Skin epidermis (tissue), 12 donors: Measurements from ENCODE around the gene MED22.

Experiments used
- H3K27ac ChIP-seq, 21 experiments: fragments of 200-600 bp; sonication (generic) in 11 of 21; one replicate each; pipeline ENCODE4 v1.5.0; 2020; ENCODE audit warnings: mild to moderate bottlenecking in 3 of 21, inconsistent platforms in 2 of 21, moderate library complexity in 2 of 21
- H3K4me3 ChIP-seq, 7 experiments: fragments of 200-600 bp; sonication (generic) in 2 of 7; one replicate each; pipeline ENCODE4 v1.5.0; 2020; ENCODE audit warnings: inconsistent platforms in 2 of 7, mild to moderate bottlenecking in 2 of 7, moderate library complexity in 1 of 7

The MED22 gene

DNA sequence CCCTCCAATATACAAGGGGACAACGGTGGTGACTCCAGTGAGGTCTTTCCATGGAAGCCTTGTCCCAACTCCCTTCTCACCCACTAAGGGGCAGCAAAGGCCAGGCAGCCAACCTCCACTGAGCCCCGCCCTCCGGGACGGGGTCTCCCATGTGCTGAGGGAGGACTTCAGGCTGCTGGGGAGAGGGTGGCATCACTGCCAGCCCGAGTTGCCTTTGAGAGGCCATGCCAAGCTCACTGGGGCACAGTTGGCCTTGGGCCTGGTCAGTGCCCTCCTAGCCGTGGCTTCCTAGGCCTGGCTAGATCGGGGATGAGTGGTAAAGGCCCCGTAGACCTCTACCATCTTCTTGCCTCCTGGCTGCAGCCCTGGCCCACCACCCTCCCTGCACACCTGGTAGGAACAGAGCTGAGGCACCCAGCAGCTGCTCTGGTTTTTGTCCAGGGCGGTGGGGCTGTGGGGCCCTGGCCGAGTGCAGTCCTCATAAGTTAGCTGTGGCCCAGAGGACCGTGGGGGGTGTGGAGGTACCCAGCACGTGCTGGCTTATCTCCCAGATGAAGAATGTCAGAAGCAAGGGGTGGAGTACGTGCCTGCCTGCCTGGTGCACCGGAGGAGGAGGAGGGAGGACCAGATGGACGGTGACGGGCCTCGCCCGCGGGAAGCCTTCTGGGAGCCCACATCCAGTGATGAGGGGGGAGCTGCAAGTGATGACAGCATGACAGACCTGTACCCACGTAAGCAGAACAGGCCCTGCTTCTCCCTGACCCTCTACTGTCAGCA is 11.7 kb upstream of the MED22 start:
- Histone ChIP-seq H3K27ac (peak overlapping the region in 1 of 21 experiments; percentile 3), H3K4me3 (no peak overlapping the region)

DNA sequence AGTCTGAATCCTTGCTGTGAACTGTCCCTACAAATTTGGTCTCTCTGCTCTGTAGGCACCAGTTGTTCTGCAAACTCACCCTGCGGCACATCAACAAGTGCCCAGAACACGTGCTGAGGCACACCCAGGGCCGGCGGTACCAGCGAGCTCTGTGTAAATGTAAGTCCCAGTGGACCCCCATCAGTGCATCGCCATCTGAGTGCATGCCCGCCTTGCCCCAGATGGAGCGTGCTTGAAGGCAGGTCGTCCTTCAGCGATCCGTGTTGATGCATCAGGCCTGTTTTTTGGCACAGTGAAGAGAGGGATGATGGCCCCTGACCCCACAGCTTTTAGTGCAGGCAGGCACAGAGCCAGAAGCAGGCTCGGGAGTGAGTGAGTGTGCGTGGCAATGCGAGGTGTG is 9.7 kb upstream of the MED22 start:
- Histone ChIP-seq H3K27ac (peak overlapping the region in 3 of 21 experiments; percentile 85 to 89 (median 88)), H3K4me3 (peak overlapping the region in 2 of 7 experiments; percentile 82 to 85)

- Histone ChIP-seq H3K27ac (peak within 1 kb of the TSS; percentile 59 to 89 (median 85)), H3K4me3 (peak within 1 kb of the TSS; percentile 63 to 85 (median 77))
These were observed 8.6 kb upstream of the MED22 start, which contains the start of the genes SURF1 and SURF2 for GRCh38 chr9:133356391-133357091. Gene SURF1, minus strand, starts transcription at chr9:133356487. Its CDS starts 34 bp downstream, at chr9:133356453. Gene SURF2, plus strand, starts transcription at chr9:133356550. Its CDS starts 43 bp downstream, at chr9:133356593.

- Histone ChIP-seq H3K27ac (peak overlapping the region; percentile 27 to 89 (median 85)), H3K4me3 (peak overlapping the region; percentile 63 to 85 (median 77))
These were observed 8.0 kb upstream of the MED22 start for GRCh38 chr9:133355881-133356357.

DNA sequence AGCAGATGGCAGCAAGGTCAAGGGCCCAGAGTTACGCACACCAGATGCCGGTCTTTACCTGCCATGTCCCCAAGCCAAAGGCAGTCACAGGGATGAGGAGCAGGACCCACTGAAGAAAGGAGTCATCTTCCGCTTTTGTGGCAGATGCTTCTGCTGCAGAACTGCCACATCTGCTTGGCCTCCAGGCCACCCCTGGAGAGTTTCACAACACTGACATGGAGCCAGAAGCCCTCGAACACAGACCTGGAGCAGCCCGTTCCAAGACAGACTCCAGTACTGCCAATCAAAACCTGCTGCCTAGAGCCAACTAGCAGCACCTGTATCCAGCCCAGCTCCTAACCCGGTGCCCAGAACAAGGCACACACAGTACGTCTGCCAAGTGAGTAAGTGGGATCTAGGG is 6.8 kb upstream of the MED22 start:
- Histone ChIP-seq H3K27ac (peak overlapping the region in 2 of 21 experiments; percentile 14 to 85), H3K4me3 (no peak overlapping the region)

- no peak overlapping the region for H3K4me3 ChIP-seq
These were observed 5.6 kb upstream of the MED22 start for GRCh38 chr9:133353548-133353947.

GRCh38 chr9:133352635-133353340 is 4.9 kb upstream of the MED22 start:
- no peak overlapping the region for H3K4me3 ChIP-seq
- H3K27ac ChIP-seq = peak overlapping the region in 1 of 21 experiments; percentile 4

More at GRCh38 chr9:133353548-133353947, 5.6 kb upstream of the MED22 start:
- H3K27ac ChIP-seq = peak overlapping the region in 1 of 21 experiments; percentile 4

DNA sequence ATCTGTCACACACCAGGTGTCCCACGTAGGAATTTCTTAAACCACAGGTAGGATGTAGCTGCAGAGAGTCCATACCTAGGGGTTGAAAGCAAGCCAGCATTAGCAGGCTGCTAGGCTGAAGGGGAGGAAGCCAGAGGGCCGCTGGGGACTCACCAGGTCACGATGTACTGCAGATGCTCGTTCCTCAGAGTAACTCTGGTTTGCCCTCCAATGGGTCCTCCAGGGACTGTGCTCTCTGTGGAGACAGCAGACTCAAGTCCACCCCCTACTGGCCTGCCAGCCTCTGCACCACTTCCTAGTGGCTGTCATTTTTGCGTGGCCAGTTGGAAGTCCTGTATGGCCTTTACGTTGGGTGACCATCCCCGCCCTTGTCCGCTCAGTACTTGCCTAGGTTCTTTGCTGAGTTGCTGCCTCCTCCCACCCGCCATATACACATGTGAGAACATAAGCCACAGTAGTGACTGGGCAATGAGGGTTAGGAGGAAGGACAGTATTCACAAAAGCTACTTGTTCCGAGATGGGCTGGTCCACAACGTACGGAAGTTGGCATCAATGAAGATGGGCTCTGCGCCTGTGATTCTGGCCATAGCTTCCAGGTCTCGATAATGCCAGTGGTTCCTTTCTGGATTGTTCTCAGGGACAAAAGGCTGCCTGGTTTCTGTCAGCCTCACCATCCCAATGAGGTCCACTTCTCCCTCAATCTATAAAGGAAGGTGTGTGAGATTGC is 4.1 kb upstream of the MED22 start:
- Histone ChIP-seq H3K27ac (no peak overlapping the region), H3K4me3 (no peak overlapping the region)

- Histone ChIP-seq H3K27ac (no peak overlapping the region), H3K4me3 (no peak overlapping the region)
These were observed 3.6 kb upstream of the MED22 start for GRCh38 chr9:133351526-133351907.

DNA sequence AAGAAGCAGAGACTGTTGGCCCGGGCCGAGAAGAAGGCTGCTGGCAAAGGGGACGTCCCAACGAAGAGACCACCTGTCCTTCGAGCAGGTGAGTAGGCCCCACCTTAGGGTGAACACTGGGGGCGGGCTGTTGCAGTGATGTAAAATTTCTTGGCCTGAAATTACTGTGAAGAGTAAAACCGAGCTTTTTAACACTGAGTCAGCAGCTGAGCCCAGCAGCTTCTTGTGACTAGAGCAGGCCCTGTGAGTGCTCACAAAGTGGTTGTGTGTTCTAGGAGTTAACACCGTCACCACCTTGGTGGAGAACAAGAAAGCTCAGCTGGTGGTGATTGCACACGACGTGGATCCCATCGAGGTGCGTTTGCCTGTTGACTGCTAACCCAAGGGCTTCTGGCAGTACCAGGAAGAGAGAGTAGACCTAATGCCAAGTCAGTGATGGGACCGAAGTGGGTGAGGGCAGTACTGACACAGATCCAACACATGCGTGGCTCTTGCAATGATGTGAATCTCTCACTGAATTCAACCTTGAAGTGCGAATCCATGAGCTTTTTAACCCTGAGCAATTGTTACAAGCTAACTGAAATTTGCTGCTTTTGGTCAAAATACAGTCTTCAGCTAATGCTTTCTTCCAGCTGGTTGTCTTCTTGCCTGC is 2.2 kb upstream of the MED22 start:
- Histone ChIP-seq H3K4me3 (no peak overlapping the region), H3K27ac (peak overlapping the region in 1 of 21 experiments; percentile 98)

GRCh38 chr9:133348718-133349573 is 1.0 kb upstream of the MED22 start:
- Histone ChIP-seq H3K27ac (peak overlapping the region; percentile 75 to 99 (median 95)), H3K4me3 (peak overlapping the region; percentile 61 to 99 (median 89))

DNA sequence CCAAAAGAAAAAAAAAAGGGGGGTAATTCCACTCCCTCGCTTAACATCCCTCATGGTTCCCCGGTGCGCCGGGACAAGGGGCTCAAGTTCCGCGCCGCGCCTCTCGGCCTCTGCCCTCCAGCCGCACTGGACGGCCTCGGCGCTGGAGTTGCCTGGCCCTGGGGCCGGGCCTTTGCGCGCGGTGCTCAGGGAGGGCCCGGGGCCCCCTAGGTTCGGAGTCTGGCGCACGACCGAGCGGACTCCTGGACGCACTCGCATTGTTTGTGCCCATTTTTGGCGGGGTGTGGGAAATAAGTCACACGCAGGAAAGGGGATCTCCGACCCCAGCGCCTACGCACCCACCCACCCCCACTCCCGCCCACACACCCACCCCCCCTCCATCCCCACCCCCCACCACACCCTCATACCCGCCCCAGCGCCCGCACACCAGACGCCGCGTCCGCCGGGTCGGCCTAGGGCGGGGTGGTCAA is 381 bp downstream of the MED22 start:
- Histone ChIP-seq H3K4me3 (peak overlapping the region; percentile 61 to 99 (median 89)), H3K27ac (peak overlapping the region; percentile 44 to 99 (median 95))

- Histone ChIP-seq H3K27ac (peak overlapping the region in 13 of 21 experiments; percentile 92 to 99 (median 98)), H3K4me3 (peak overlapping the region; percentile 61 to 99 (median 89))
These were observed 1.7 kb downstream of the MED22 start for GRCh38 chr9:133346021-133346785.

GRCh38 chr9:133345596-133345995 is 2.3 kb downstream of the MED22 start:
- Histone ChIP-seq H3K4me3 (no peak overlapping the region), H3K27ac (no peak overlapping the region)

GRCh38 chr9:133344979-133345378 is 3.0 kb downstream of the MED22 start:
- Histone ChIP-seq H3K27ac (no peak overlapping the region), H3K4me3 (no peak overlapping the region)

- Histone ChIP-seq H3K27ac (no peak overlapping the region), H3K4me3 (no peak overlapping the region)
These were observed 3.9 kb downstream of the MED22 start for GRCh38 chr9:133344071-133344470.

GRCh38 chr9:133342570-133342969 is 5.4 kb downstream of the MED22 start:
- Histone ChIP-seq H3K27ac (peak overlapping the region in 5 of 21 experiments; percentile 3 to 74 (median 35)), H3K4me3 (no peak overlapping the region)
